MG63 (cell line): Measurements from ENCODE around the gene SLC2A14. TPM values are rescaled to one million over a fixed set of nuclear protein-coding genes. Genes with fewer than 3 reads are reported as not detected.
"Not testable (repeated sequence)": the region's sequence is repeated elsewhere in the genome, so short reads cannot be mapped to it uniquely, and the experiment has no call there.

Source experiments
- DNase-seq: peaks from one replicate; pipeline ENCODE4 v3.0.0-alpha.2; 2020
- H3K27me3 ChIP-seq: fragments of 250-450 bp; sonication (Bioruptor Pico); 2 replicates; pipeline ENCODE4 v1.5.1; 2020; ENCODE audit warnings: mild to moderate bottlenecking, moderate library complexity
- H3K36me3 ChIP-seq: fragments of 250-450 bp; sonication (Bioruptor Pico); 2 replicates; pipeline ENCODE4 v1.5.1; 2020; ENCODE audit warnings: mild to moderate bottlenecking, moderate library complexity
- H3K4me3 ChIP-seq: fragments of 250-450 bp; sonication (Bioruptor Pico); 2 replicates; pipeline ENCODE4 v1.5.1; 2020; ENCODE audit warnings: mild to moderate bottlenecking, moderate library complexity
- H3K9me3 ChIP-seq: fragments of 250-450 bp; sonication (Bioruptor Pico); 2 replicates; pipeline ENCODE4 v1.5.1; 2020; ENCODE audit warnings: mild to moderate bottlenecking, moderate library complexity
- total RNA-seq: library from RNA; depleted of rRNA; stranded (reverse); fragments of >200 nt; shearing (Covaris generic); gene quantifications from 2 replicates; pipeline ENCODE4 v1.2.3, GENCODE V29; 2014; ENCODE audit warnings: low replicate concordance

The SLC2A14 gene
- total RNA-seq, 1 experiment from 2014 or later, result not detected

DNA sequence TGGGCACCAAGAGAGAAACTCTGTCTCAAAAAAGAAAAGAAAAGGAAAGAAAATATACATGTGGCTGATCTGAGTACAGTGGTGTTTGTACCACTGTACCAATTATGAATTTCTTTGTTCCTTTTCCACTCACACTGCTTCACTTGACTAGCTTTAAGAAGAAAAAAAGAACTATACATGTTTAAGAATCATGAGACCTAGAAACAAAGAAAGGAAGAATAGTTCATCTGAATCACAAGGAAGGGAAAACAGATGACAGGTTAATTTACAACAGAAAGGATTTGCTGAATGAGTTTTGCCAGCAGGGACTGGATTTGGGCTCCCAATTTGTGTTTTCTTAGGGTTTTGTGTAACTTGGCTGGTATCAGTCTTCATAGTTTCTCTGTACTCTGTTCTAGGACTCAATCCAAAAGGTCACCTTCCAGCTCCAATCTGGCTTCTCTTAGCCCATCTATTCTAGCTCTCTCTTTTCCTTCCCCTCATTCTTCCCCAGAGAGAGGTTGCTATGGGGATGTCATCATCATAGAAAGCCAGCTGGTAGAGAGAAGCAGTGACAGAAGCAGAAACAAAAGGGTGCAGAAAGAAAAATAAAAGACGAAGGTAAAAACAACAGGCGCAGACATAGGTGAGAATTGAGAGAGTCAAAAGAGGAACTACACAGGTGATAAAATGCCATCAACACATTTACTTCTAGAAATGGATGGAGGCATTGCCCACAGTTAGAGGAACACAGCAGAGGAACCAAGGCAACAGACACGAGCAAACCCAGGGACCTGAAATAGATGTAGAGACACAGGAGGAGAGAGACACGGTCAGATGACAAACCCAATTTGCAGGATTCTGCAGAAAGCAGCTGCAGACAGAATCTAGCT lies 25.3 kb downstream of the SLC2A14 start:
- H3K9me3 ChIP-seq, H3K36me3 ChIP-seq, H3K4me3 ChIP-seq, H3K27me3 ChIP-seq, DNase-seq: not testable (repeated sequence)

DNA sequence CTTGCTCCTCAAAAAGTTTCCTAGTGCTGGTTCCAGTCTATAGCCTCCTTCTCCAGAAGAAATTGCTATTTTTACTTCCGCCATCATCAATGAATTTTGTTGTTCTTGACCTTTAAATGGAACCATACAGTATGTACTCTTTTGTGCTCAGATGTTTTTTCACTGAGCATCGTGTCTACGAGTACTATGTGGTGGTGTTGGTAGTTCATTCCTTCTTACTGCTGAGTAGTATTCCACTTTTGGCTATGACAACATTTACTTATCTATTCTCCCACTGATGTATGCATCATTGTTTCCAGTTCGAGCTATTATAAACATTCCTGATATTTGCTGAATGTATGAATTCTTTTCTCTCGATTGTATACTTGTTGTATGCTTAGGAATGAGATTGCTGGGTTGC lies 28.6 kb downstream of the SLC2A14 start:
- no peaks in the 10 kb centered on the region for H3K27me3 ChIP-seq
- H3K4me3 ChIP-seq, result no peak overlapping the region
- no peaks in the 10 kb centered on the region for H3K36me3 ChIP-seq
- no peak for DNase-seq
- H3K9me3 ChIP-seq, result no peaks in the 10 kb centered on the region

DNA sequence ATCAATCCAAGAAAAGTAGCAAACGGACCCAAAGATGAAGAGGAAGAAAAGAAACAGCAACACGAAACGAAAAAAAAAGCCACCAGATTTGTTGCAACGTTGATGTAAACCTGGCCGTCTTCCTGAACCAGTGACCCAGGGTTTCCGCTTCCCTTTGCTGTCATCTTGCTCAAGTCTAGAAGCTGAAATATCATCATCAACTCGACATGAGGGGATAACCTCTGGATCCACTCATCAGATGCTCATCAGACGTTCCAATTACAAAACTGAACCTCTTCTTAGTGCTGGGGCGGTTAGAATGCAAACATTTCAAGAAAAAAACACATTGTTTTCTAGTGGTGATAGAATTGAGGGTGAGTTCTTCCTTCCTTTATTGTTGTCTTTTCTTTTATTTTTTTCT lies 29.1 kb downstream of the SLC2A14 start:
- not testable (repeated sequence) for H3K9me3 ChIP-seq, H3K36me3 ChIP-seq, H3K4me3 ChIP-seq, DNase-seq, H3K27me3 ChIP-seq

DNA sequence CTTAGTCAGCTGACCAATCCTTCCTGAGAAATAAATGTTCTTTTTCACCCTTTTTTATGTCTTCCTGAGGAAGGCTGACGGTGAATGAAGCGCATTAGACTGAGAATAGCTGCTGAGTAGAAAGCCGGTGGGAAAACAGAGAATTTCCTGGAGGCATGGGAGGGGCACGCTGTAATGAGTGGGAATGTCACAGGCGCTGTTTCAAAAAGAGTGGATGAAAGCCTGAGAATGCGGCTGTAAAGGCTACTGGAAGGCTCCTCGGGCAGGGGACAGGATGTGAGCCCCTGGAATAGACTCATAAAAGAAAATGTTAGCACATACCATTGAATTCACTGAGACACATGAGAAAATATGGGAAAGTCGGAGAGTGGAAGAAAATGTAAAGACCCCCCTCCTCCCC lies 29.6 kb downstream of the SLC2A14 start:
- H3K36me3 ChIP-seq, H3K9me3 ChIP-seq, H3K27me3 ChIP-seq, DNase-seq, H3K4me3 ChIP-seq: not testable (repeated sequence)

DNA sequence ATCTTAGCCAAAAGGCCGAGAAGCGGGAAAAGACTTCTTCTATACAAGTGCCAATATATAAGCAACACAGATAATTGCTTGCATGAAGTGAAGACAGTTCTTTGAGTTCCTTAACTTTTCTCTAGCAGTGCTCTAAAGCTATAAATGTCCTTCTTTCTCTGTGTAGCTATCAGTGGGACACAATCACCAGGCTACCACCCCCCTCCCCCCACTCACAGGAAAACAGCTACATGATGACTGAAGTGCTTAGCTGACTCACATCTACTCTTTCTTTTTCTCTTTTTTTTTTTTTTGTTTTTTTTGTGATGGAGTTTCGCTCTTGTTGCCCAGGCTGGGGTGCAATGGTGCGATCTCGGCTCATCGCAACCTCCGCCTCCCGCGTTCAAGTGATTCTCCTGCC lies 30.3 kb downstream of the SLC2A14 start:
- not testable (repeated sequence) for DNase-seq, H3K36me3 ChIP-seq, H3K9me3 ChIP-seq, H3K27me3 ChIP-seq, H3K4me3 ChIP-seq

DNA sequence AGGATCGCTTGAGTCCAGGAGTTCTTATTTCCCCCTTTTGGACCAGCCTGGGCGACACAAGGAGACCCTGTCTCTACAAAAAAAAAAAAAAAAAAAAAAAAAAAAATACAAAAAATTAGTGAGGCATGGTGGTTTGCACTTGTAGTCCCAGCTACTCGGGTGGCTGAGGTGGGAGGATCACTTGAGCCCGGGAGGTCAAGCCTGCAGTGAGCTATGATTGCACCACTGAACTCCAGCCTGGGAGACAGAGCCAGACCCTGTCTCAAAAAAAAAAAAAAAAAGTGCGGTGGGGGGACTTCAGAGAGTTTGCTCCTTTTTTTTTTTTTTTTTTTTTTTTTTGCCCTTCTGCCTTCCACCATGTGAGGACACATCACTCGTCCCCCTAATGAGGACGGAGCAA lies 32.9 kb downstream of the SLC2A14 start:
- not testable (repeated sequence) for H3K9me3 ChIP-seq, H3K4me3 ChIP-seq, DNase-seq, H3K36me3 ChIP-seq, H3K27me3 ChIP-seq

DNA sequence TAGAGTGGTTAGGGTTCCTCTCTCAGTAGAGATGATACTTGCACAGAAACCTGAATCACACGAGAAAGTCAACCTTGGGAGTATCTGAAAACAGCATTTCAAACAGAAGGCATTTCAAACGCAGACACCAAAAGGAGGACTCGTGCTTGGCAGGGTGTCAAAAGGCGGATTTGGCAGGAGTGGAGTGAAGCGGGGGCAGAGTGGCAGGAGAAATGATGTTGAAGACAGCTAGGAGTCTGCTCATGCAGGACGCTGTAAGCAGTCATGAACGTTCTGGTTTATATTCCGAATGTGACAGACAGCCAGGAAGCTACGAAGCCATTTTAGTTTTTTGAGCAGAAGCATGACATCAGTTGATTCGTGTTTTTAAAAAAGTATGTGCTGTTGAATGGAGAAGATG lies 33.5 kb downstream of the SLC2A14 start:
- DNase-seq, result peak; percentile 73
- H3K27me3 ChIP-seq, H3K9me3 ChIP-seq, H3K36me3 ChIP-seq, H3K4me3 ChIP-seq: not testable (repeated sequence)

DNA sequence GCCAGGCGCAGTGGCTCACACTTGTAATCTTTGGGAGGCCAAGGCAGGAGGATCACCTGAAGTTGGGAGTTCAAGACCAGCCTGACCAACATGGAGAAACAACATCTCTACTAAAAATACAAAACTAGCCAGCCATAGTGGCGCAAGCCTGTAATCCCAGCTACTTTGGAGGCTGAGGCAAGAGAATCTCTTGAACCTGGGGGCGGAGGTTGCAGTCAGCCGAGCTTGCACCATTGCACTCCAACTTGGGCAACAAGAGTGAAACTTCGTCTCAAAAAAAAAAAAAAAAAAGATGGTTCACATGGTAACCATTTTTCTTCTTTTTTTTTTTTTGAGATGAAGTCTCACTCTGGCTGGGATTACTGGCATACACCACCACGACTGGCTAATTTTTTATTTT lies 35.3 kb downstream of the SLC2A14 start:
- no peaks in the 10 kb centered on the region for H3K27me3 ChIP-seq
- H3K36me3 ChIP-seq, result no peaks in the 10 kb centered on the region
- DNase-seq, result no peak
- no peak overlapping the region for H3K4me3 ChIP-seq
- no peaks in the 10 kb centered on the region for H3K9me3 ChIP-seq

DNA sequence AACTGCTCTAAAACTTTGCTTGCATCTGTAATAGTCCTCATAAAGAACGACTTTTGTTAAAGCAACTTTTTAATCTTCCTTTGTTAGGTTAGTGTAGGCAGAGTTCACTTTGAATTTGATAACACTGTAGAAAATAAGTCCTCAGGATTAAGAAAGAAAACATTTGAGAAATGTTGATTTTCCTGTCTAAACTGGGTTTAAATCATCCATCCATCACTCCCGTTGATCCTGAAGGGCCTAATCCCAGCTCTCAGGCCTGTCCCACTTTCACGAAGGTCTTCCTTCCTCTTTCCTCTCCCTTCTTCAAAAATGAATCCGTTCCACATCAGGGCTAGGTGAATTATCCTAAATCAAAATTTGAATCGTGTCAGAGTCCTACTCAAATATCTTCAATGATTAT lies 36.9 kb downstream of the SLC2A14 start:
- Histone ChIP-seq H3K27me3 (no peaks in the 10 kb centered on the region), H3K4me3 (no peak overlapping the region), H3K36me3 (no peaks in the 10 kb centered on the region), H3K9me3 (no peaks in the 10 kb centered on the region)
- no peak for DNase-seq

DNA sequence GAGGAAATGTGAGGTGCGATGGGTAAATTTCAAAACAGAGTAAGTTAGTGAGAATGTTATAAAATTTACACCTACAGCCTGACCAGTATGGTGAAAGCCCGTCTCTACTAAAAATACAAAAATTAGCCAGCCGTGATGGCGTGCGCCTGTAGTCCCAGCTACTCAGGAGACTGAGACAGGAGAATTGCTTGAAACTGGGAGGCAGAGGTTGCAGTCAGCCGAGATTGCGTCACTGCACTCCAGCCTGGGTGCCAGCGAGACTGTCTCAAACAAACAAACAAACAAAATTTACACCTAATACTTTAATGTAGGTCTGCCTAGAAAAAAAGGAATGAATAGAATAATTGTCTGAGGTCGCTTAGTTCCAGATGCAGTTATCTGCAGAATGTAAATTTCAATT lies 37.6 kb downstream of the SLC2A14 start:
- no peaks in the 10 kb centered on the region for H3K36me3 ChIP-seq
- no peaks in the 10 kb centered on the region for H3K9me3 ChIP-seq
- no peaks in the 10 kb centered on the region for H3K27me3 ChIP-seq
- DNase-seq, result no peak
- H3K4me3 ChIP-seq, result no peak overlapping the region

DNA sequence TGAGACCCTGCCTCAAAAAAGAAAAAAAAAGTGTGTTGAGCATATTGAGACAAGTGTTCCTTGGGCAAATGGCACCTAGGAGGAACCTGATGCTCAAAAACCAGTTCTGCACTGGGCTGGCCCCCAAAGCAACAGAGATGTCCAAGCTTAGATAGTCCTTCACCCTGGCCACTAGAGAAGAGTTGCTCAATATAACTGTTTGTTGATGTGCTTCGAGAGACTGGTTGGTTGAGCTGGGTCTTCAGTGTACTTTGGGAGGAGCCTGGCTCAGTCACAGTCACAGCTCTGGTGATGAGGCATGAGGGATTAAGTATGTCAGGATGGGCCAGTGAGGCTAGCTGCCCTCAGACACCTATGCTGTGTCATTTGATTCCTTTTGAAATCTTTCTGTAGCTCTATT lies 38.0 kb downstream of the SLC2A14 start:
- no peaks in the 10 kb centered on the region for H3K9me3 ChIP-seq
- no peaks in the 10 kb centered on the region for H3K27me3 ChIP-seq
- H3K4me3 ChIP-seq, result no peak overlapping the region
- no peaks in the 10 kb centered on the region for H3K36me3 ChIP-seq
- no peak for DNase-seq

DNA sequence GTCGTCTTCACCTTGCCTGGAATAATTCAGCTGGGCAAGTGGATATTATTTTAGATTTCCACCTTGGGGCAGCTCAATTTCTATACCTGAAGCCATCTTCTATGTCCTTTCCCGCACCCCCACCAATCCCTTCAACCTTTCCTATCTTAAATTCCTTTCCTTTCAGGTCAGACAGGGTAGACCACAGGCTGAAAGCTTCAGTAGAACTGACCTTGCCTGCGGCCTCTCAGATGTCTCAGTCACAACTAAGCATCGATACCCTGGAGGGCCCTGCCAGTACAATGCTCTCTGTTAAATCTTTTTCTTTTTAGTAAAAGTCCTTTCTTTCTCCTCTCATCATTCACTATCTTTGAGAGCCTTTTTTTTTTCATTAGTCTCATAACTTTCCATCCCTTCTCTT lies 38.9 kb downstream of the SLC2A14 start:
- no peaks in the 10 kb centered on the region for H3K36me3 ChIP-seq
- H3K27me3 ChIP-seq, result no peaks in the 10 kb centered on the region
- H3K9me3 ChIP-seq, result no peaks in the 10 kb centered on the region
- no peak overlapping the region for H3K4me3 ChIP-seq
- no peak for DNase-seq

DNA sequence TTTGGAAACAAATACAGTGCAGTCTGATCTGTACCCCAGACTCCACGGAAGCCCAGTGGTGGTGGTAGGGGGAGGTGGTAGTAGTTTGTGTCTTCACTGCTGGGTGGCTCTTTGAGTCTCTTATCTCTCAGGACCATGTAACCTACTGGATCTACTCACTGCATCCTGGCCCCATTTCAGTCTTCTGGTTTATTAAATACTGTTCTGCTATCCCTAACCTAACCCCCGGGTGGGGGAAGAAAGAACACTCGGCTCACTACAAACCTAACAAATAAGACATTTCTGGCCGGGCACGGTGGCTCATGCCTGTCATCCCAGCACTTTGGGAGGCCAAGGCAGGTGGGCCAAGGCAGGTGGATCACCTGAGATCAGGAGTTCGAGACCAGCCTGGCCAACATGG lies 39.5 kb downstream of the SLC2A14 start:
- H3K4me3 ChIP-seq, DNase-seq, H3K9me3 ChIP-seq, H3K27me3 ChIP-seq, H3K36me3 ChIP-seq: not testable (repeated sequence)

DNA sequence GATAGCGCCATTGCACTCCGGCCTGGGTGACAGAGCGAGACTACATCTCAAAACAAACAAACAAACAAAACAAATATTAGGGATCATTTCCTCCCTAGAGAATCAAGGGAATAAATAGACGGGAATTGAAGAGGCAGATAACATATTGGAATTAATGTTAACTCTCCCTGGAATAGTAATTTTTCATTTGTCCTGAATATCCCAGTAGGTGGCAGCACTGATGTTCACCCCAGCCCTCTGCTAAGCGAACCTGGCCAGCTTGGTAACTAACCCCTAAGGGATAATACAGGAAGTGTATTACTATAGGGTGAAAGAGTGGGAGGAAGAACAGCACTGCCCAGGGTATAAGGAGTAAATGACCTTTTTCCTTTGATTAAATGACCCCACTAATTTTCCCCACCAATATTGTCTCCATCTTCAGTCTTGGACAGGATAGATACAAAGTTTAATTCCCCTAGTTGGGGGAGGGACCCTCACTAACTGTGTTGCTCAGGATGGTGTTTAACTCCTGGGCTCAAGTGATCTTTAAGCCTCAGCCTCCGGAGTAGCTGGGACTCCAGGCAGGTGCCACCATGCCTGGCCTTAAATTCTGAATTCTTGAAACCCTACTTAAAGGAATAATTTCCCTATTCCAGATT lies 40.5 kb downstream of the SLC2A14 start:
- H3K9me3 ChIP-seq, result no peaks in the 10 kb centered on the region
- H3K4me3 ChIP-seq, result no peak overlapping the region
- no peaks in the 10 kb centered on the region for H3K27me3 ChIP-seq
- peak; percentile 6 for DNase-seq
- H3K36me3 ChIP-seq, result no peaks in the 10 kb centered on the region

DNA sequence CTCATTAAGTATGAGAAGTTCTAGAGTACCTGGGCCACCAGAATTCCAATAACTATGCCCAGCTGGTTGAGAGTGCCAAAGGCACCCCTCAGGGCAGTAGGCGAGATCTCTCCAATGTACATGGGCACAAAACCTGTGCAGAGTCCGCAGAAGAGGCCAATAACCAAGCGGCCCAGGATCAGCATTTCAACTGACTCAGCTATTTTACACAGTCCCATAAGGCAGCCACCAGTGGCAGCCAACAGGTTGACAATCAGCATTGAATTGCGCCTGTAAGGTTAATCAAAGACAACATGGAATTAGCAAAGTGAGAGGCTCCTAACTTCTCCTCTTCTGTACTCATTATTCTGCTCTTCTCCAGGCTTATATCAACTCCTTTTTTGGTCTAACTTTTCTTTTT lies 43.0 kb downstream of the SLC2A14 start:
- H3K27me3 ChIP-seq, DNase-seq, H3K36me3 ChIP-seq, H3K9me3 ChIP-seq, H3K4me3 ChIP-seq: not testable (repeated sequence)

DNA sequence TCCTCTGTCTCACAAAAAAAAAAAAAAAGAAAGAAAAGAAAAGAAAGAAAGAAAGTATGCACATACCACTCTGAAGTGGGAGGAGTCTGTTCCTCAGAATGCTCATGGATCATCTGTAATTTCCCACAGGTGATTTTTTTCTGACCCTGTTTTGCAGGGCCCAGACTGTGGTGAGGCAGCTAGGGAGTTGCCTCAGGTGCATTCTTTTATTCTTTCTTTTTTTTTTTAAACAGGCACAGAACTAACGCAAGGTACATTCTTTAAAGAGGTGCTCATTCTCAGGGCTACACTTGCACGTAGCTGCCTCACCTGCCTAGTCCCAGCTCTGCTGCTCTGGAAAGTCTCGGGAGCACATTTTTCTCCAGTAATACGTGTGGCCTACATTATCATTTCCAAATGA lies 47.0 kb downstream of the SLC2A14 start:
- not testable (repeated sequence) for H3K36me3 ChIP-seq, H3K27me3 ChIP-seq, H3K9me3 ChIP-seq, H3K4me3 ChIP-seq, DNase-seq

DNA sequence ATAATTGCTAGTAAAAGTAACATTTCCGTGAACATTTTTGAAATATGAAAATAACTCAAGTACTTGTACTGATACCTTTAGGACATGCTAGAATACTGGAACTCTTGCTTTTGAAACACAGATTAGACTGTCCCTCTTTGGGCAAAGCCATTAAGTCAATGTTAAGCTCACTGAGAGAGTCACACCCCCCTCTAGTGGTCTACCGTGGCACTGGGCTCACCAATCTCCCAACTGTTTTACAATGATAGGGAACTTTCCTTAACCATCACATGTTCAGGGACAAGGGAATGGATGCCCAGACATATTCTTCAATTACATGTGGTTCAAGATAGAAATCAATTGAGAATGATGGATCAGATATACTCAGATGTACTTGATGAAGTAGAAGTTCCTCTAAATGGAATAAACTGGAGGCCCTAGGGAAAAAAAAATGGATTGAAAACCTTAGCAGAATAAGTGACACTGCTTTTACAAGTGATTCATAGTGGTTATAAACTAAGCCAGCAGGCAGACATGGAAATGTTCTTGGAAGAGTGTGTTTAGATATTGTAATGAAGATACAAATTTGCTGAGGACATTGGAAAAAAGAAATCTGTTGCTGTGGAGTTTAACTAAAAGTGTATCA lies 65.7 kb downstream of the SLC2A14 start:
- H3K4me3 ChIP-seq, result no peak overlapping the region
- no peaks in the 10 kb centered on the region for H3K27me3 ChIP-seq
- H3K9me3 ChIP-seq, result no peaks in the 10 kb centered on the region
- no peaks in the 10 kb centered on the region for H3K36me3 ChIP-seq
- DNase-seq, result peak; percentile 41

DNA sequence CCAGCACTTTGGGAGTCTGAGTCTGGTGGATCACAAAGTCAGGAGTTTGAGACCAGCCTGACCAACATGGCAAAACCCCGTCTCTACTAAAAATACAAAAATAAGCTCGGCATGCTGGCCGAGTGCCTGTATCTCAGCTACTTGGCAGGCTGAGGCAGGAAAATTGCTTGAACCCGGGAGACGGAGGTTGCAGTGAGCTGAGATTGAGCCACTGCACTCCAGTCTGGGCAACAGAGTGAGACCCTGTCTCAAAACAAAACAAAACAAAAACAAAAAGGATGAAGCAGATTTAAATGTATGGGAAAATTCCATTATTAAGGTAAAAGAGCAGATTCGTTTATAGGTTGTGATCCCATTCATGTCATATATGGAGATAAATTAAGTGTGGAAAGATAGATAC lies 66.4 kb downstream of the SLC2A14 start:
- not testable (repeated sequence) for H3K36me3 ChIP-seq, H3K9me3 ChIP-seq, H3K4me3 ChIP-seq, DNase-seq, H3K27me3 ChIP-seq
